Left kidney (tissue), 2 donors: Measurements from ENCODE around the gene TPST1. TPM values are rescaled to one million over a fixed set of nuclear protein-coding genes. Genes with fewer than 3 reads are reported as not detected.

Experiments used
- DNase-seq: peaks from one replicate; pipeline ENCODE4 v3.0.0-alpha.2; 2013
- polyA plus RNA-seq: library from polyadenylated mRNA; unstranded; fragments of 120-200 nt; gene quantifications from one replicate; pipeline ENCODE4 v1.2.1, GENCODE V29; 2013; ENCODE audit not compliant: insufficient read length

The TPST1 gene
- polyA plus RNA-seq, 1 donor, result 42.4 TPM

- DNase-seq, result peak; percentile 26
These were observed 33.0 kb downstream of the TPST1 start for GRCh38 chr7:66237906-66238772.

DNA sequence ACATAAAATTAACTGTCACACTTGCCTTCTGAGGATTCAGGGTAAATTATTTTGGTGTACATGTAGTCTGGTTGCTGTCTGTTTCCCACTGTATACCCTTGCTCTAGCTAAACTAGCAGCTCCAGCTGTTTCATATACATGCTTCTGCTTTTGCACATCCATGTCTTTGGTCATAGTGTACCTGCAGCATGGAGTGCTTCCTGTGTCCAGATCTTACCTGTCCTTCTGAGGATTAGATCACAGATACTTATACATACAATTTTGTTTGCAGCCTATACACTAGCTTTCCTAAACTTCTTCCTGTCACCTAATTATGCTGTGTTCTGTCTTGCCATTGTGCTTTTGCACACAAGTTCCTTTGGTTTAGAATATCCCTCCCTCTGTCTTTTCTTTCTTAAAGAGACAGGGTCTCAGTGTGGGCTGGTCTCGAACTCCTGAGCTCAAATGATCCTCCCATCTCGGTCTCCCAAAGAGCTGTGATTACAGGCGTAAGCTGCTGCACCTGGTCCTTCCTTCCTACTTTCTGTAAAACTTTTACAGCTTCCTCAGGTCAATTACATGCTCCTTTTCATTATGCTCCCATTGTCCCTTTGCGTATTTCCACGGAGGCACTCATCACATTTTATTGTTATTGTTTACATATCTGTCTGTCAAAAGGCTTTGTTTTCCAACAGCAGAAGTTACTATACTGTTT lies 33.8 kb downstream of the TPST1 start:
- no peak for DNase-seq

DNA sequence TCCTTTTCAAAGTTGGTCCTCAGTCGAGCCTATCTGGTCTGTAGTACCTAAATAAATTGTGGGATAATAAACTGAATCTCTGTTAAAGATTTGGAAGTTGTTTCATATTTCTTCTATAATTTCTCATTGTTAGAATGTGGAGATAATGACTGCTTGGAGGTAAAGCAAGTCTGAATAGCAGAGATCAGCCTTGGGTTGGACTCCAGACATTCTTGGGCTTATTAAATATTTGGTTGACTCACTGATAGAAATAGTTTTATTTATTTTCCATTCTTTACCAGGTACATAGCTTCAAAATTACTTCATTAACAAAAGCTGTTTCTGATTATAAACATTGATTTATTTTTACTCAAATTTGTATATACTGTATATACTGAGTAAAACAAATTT lies 34.3 kb downstream of the TPST1 start:
- DNase-seq, result no peak

DNA sequence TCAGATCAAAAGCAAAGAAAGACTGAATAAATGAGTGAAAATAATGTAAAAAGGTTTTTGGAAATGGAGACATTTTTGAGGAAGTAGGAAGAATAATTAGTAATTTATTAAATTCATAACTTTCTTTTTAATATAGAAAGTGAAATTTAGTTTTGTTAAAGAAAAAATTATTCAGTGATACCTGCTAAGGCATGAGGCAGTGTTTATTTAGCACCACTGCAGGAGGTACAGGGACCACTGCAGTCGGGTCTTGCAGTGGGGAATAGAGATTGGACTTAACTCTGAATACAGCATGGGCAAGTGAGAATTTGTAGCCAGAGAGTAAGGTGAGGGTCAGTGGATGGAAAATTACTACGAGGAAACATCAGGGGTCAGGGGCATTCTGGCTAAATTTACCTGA lies 39.9 kb downstream of the TPST1 start:
- no peak for DNase-seq

GRCh38 chr7:66246554-66247171 lies 41.5 kb downstream of the TPST1 start:
- DNase-seq, result no peak

GRCh38 chr7:66247380-66248078 lies 42.4 kb downstream of the TPST1 start:
- DNase-seq, result no peak

GRCh38 chr7:66250711-66251110 lies 45.6 kb downstream of the TPST1 start:
- no peak for DNase-seq

DNA sequence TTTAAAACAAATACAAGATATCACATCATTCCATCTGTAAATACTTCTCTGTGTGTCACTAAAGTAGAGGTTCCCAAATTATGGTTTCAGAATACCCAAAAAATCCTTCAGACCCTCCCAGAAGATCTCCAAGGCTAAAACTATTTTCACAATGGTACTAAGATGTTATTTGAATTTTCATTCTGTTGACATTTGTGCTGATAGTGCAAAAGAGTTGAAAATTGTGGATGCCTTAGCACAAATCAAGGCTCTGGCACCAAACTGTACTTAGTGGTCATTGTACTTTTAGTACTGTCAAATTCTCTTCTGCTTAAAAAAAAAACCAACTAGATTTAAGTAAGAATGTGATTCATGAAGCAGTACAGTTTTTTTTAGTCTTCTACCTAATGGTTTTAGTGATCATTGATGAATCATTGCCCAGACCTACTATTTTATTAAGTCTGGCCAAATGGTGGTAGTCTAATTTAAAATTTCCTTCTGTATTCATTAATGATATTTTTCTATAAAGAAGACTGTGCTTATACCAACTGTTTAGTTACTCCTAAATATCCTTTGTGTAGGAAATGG lies 50.5 kb downstream of the TPST1 start:
- DNase-seq, result no peak

- no peak for DNase-seq
These were observed 51.1 kb downstream of the TPST1 start for GRCh38 chr7:66256281-66256680.

DNA sequence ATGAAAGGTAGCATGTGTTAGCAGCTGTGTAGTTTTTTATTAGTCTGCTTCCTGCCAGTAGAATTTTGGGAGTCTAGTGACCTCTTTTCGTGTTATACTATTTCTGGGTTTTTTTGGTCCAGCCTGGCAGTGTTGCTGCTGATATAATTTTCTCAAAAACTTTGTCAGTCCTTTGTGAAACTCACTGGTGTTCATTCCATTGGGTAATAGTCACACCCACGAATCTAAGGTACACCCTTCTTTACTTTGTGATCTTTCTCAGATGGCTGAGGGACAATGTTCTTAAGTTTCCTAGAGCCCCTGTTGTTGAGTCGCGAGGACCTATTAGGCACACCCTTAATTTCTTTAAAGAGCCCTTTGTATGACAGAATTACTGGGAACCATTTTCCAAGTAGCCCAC lies 52.3 kb downstream of the TPST1 start:
- DNase-seq, result no peak

DNA sequence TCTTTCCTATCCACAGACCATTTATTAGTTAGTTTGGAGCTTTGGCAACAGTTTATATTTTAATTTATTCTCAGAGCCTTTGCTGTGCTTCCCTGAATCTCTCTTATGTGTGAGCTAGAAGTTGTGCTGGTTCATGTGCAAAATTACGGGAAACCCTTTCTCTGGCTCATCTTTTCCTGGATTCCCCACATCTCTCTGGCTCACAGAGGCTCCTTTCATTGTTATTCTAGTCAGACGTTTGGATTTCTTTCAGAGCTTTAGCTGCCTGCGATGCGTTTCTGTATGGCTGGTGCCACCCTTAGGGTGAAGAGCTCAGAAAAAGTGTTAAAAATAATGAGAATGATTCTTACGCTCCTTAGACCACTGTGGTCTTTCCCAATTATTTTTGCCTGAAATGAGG lies 53.3 kb downstream of the TPST1 start:
- DNase-seq, result no peak

- DNase-seq, result no peak
These were observed 56.8 kb downstream of the TPST1 start for GRCh38 chr7:66261941-66262340.

DNA sequence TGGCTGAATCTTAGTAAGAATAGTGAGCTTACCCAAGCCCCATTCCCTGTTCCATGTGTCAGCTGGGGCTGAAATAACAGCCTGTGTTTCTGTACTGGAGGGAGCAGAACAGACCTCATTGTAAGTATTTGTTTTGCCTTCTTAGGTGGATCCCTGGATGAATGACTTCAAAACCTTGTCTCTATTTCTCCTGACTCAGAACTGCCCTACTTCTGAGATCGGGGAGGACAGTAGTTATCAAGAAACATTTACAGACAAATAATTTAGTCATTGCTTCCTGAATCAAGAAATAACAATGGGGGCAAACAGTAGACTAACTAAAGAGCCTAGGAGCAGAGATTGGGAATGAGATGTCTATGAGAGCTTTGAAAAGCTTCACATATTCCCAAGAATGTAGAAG lies 58.8 kb downstream of the TPST1 start:
- no peak for DNase-seq

DNA sequence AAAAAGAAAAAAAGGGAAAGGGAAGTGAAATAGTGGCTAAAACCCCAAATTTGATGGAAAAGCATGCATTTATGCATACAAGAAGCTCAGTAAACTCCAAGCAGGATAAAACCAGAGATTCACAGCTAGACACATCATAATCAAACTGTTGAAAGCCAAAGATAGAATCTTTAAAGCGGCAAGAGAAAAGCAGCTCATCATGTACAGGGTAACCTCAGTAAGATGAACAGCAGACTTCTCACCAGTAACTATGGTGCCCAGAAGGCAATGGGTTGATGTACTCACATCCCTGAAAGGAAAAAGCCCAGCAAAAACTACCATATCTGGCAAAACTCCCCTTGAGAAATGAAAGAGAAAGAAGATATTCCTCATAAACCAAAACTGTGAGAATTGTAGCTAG lies 60.4 kb downstream of the TPST1 start:
- DNase-seq, result no peak

DNA sequence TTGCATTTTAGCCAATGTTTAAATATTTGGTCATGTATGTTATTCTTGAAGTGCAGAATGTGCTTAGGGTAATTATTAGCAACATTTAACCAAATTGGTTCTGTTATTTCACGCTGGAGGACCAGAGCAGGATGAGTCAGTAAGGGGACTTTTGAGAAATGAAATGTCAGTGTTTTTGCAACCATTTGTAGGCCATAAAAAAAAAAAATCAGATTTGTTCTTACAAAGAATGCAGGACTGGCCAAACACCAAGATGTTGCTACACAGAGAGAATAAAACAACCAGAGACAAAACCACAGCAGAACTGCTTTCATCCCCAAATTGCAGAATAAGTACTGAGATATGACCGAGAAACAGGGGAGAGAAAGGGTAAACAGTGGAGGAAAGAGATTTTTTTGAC lies 62.1 kb downstream of the TPST1 start:
- DNase-seq, result no peak

GRCh38 chr7:66269978-66270377 lies 64.8 kb downstream of the TPST1 start:
- DNase-seq, result no peak

DNA sequence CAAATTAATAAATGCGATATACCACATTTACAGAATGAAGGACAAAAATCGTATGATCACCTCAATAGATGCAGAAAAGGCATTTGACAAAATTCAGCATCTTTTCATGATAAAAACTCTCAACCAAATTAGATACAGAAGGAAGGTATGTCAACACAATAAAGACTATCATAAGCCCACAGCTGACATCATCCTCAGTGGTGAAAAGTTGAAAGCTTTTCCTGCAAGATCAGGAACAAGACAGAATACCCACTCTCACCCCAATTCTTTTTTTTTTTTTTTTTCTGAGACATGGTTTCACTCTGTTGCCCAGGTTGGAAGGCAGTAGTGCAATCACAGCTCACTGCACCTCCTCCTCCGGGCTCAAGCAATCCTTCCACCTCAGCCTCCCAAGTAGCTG lies 67.2 kb downstream of the TPST1 start:
- DNase-seq, result no peak

- DNase-seq, result no peak
These were observed 71.2 kb downstream of the TPST1 start for GRCh38 chr7:66276363-66276762.

GRCh38 chr7:66277492-66277891 lies 72.4 kb downstream of the TPST1 start:
- DNase-seq, result no peak

DNA sequence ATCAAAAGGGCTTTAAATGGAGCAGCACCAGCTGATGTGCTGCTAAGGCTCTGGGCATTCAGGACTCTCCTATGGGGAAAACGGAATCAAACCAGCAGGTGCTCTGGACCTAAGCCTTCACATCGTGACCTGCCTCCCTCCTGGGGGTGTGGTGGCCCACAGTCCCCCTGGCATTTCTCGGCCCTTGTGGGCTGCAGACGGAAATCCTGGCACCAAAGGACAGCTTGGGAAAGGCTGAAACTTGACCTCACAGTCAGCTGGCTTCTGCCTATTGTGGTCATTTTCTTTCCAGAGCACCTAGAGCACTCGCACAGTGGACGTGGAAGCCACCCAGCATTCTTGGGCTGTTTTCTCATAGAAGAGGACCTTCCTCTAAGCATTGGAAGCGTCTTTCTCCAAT lies 74.8 kb downstream of the TPST1 start:
- DNase-seq, result no peak

DNA sequence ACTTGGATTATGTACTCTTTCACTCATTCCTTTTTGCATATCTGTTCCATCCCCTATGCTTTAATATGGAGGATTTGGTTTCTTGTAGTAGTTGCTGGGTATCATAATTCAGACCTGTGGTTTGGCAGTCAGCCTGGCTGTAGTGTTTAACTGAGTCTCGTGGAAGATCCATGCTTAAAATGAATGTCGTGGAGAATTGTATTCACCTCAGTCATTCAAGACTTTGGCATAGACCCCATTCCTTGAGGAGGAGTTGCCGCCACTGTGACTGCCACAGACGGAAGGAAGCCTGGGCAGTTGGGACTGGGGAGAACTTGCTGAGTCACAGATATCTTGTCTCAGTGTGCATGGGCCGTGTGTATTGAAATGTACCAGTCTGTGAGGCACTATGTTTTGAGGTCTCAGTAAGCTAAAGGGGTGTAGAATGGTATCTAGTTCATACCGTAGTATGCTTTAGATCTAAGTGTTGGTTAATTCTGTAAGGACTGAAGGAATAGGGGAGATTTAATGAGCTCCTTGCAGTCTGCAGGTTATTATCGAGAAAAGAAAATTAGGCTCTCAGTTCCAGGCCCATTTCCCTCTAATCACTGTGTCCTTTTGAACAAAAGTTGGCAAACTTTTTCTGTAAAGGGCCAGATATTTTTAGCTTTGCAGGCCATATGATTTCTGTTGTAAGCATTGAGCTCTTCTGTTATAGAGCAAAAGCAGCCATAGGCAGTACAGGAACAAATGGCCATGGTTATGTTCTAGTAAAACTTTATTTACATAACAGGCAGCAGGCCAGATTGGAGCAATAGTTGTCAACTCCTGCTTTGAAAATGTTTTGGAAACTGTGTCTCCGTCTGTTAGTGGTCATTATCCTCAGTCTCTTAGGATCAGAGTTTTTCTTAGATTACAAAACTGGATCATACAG lies 76.8 kb downstream of the TPST1 start:
- DNase-seq, result no peak
